HepG2 (cell line): Measurements from ENCODE around the gene PAEP.

Experiments used
- NFYB ChIP-seq: sonication (generic); formaldehyde crosslinking; IDR thresholded peaks from 2 replicates; pipeline ENCODE4 v1.4.0; 2020; ENCODE audit warnings: missing genetic modification reagents
- PRDM4 ChIP-seq: sonication (generic); formaldehyde crosslinking; IDR thresholded peaks from 2 replicates; pipeline ENCODE4 v1.9.0; 2021; ENCODE audit warnings: missing genetic modification reagents, borderline replicate concordance
- ZNF382 ChIP-seq: sonication (generic); formaldehyde crosslinking; IDR thresholded peaks from 2 replicates; pipeline ENCODE4 v1.5.0; 2020; ENCODE audit warnings: missing genetic modification reagents, mild to moderate bottlenecking, borderline replicate concordance
- TF ChIP-seq, protein P1 (sequence below), 2 experiments: fragments of 450-650 bp in 1 of 2; sonication (generic) in 1 of 2; formaldehyde crosslinking; IDR thresholded peaks; 2 replicates each; pipeline versions ENCODE4 v1.5.0 to v1.8.0; 2020 to 2022; ENCODE audit warnings: mild to moderate bottlenecking in 1 of 2, missing genetic modification reagents in 1 of 2
- TF ChIP-seq, protein P2 (sequence below): sonication (generic); formaldehyde crosslinking; IDR thresholded peaks from 2 replicates; pipeline ENCODE4 v1.5.0; 2020; ENCODE audit warnings: missing genetic modification reagents

- TF ChIP-seq, protein P1, sequence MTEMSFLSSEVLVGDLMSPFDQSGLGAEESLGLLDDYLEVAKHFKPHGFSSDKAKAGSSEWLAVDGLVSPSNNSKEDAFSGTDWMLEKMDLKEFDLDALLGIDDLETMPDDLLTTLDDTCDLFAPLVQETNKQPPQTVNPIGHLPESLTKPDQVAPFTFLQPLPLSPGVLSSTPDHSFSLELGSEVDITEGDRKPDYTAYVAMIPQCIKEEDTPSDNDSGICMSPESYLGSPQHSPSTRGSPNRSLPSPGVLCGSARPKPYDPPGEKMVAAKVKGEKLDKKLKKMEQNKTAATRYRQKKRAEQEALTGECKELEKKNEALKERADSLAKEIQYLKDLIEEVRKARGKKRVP (CRISPR knock-in tag; IDR thresholded peaks at IDR 0.05): no peak
- no peak for TF ChIP-seq PRDM4 (CRISPR knock-in tag)
- no peak for TF ChIP-seq ZNF382 (CRISPR knock-in tag)
- TF ChIP-seq, protein P2, sequence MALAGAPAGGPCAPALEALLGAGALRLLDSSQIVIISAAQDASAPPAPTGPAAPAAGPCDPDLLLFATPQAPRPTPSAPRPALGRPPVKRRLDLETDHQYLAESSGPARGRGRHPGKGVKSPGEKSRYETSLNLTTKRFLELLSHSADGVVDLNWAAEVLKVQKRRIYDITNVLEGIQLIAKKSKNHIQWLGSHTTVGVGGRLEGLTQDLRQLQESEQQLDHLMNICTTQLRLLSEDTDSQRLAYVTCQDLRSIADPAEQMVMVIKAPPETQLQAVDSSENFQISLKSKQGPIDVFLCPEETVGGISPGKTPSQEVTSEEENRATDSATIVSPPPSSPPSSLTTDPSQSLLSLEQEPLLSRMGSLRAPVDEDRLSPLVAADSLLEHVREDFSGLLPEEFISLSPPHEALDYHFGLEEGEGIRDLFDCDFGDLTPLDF (CRISPR knock-in tag): no peak
- TF ChIP-seq NFYB (CRISPR knock-in tag): no peak
Measured at GRCh38 chr9:135590486-135591079, 29.0 kb downstream of the PAEP start.
